Stimulated activated naive CD4-positive, alpha-beta T cell treated with Interleukin-2 at 50 U/mL for 16 hours (primary cell): ENCODE data around the gene CAMK2B.

Experiments
- DNase-seq: peaks from one replicate; lab custom pipeline; 2025; lab: John Stamatoyannopoulos, UW

Gene CAMK2B

GRCh38 chr7:44228571-44229350 lies 96.6 kb downstream of the CAMK2B start:
- no peak for DNase-seq

DNA sequence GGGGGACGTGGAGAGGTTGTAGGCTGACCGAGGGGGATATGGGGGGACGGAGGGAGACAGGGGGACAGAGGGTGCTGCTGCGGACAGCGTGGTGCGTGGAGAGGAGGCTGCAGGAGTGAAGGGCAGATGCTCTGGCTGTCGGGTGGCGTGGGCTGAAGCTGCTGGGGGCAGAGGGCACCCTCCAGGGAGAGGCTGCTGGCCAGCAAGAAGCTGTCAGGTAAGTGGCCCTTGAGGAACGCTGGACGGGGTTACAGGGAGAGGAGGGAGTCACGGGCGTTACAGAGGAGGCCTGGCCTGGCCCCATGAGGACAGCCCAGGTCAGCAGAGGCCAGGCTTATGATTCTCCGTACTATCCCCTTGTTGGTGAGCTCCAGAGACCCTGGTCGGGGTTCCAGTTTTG lies 97.5 kb downstream of the CAMK2B start:
- DNase-seq: no peak

DNA sequence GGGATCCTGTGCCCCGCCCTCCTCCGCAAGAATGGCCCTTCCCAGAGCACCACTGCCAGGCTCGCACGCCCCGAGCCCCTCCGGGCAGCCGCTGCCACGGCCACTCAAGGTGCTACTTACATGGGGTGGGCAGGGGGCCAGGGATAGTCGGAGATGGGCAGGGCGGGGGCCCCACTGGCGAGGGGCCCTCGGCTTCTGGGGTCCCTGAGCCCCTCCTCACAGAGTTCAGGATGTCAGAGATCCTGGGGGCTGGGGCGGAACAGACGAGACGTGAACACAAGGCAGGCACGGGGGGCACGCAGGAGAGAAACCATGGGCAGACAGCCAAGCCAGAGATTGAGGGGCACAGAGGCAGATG lies 99.0 kb downstream of the CAMK2B start:
- no peak for DNase-seq

GRCh38 chr7:44225566-44226395 lies 99.6 kb downstream of the CAMK2B start:
- DNase-seq: no peak

GRCh38 chr7:44224974-44225565 lies 100.3 kb downstream of the CAMK2B start:
- DNase-seq: no peak

DNA sequence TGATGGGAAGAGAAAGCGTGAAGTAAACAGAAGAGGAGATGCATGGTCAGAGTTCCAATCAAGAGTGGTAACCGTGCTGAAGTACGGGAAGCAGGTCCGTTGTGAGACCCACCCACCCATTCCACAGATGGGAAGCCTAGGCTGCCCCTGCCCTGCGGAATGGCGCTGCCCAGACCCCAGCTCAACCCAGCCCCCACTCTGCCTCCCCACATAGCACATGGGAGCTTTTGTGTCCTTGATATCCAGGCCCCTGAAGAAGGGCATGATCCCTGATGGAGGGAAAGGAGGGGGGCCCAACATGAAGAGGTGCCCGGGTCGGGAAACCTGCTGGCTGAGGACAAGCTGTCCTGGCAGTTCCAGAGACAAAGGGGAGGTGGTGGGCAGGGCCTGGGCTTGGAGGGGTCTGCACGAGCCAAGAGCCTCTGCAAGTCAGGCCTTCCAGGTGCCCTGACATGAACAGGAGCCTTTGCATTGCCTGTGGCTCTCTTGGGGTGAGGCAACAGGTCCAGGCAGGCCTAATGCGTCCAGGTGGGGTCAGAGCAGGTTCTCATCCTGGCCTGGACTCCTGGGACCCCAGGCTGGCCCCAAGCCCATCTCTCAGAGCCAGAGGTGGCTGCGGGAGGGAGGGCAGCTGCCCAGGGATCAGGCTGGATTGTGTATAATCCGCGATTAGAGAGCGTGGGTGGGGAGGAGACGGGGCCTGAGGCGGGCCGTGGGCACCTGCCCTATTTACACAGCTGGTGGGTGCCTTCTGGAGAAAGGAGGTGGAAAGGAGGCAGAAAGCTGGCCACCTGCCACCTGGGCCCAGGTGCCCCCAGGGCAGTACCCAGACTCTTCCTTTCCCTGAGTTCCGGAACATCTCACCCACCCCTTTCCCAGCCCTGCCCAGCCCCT lies 101.1 kb downstream of the CAMK2B start:
- no peak for DNase-seq

DNA sequence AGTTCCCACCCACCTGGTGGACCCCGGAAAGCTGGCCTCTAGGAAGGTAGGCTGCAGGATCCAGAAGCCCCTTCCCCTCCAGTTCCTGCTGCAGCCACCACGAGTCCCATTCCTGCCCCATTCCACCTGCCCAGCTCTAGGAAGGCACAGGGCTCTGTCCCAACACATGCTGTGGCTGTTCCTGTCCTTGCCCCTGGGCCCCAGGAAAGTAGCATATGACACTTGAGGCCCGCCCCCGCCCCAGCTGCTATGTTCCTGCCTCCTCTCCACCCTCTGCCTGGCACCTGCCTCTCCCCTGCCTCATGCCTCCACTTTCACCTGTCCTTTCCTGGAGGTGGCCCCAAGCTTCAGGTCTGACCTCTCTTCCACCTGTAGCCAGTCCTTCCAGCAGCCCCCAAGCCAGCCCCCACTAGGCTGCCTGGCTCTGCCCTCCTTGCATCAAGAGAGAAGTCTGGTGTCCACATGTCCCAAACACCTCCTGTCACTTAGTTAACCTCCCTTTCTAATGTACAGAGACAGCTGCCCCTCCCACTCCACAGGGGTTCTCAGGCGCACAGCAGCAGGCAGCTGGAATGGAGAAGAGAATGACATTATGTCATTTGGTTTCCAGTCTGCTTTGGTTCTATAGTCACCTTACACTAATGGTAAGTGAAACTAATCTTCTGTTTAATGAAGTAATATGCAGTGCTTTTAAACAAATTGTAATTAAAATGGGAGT lies 101.9 kb downstream of the CAMK2B start:
- no peak for DNase-seq

DNA sequence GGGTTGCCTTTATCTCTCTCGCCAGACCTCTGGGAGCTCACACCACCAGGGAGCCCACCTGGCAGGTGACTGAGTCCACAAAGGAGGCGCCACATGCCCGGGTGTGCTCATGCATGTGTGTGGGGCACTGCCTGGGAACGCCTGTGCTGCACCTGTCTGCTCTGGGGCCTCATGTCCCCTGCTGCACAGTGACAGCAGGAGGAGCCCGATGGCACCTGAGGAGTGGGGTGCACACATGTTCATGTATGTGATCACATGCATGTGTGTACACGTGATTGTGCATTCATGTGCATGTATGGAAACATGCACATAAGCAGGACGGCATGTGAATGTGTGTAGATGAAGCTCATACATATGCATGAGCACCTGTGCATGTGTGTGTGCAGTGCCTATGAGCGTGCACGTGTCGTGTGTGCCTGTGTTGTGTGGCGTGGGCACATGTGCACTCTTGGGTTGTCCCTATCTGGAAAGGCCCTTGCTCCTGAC lies 102.6 kb downstream of the CAMK2B start:
- DNase-seq: no peak

DNA sequence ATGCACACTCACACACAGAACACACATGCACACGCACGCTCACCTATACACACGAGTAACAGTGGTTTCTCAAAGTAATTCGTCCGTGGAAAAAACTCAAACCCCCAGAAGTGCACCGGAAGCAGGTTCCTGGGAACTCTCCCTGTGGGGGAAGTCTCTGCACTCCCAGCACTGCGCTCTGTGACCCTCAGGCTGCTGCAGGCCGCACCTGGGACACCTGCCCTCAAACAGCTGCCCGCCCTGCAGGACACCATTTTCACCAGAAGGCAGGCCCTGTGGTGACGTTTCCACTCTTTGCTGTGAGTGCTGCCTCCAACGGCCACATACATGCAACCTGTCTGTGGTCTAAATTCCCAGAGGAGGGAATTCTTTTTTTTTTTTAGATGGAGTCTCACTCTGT lies 103.3 kb downstream of the CAMK2B start:
- no peak for DNase-seq

GRCh38 chr7:44221231-44221791 lies 104.1 kb downstream of the CAMK2B start:
- DNase-seq: no peak

DNA sequence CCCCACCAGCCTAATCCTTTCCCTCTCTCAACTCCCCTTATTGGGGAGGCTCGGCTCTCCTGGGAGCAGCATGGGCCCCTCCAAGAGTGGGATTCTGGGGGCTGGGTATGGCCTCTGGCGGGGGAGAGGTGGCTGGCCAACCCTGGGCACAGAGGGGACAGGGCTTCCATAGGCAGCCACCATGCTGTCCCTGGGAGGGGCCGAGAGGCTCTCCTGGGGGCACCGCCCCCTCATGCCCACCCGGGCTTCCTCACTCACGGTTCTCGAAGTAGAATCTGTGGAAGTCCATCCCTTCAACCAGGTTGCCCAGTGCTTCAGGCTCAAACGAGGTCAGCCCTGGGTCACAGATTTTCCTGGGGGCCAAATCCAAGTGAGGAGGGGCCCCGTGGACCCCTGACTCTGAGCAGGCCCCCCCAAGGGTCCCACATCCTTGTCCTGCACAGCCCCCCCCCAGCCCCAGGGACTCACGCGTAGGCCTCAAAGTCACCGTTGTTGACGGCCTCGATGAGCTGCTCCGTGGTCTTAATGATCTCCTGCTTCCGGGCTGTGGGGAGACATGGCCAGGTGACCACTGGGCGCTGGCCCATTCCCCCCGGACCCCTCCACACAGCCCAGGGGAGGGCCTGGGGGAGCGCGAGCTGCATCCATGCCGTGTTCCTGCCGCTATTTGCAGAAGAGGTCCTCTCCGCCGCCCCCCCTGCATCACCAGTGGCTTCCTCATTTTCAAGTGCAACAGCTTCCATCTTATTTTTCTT lies 104.9 kb downstream of the CAMK2B start:
- DNase-seq: no peak

GRCh38 chr7:44220046-44220357 lies 105.4 kb downstream of the CAMK2B start:
- DNase-seq: no peak

DNA sequence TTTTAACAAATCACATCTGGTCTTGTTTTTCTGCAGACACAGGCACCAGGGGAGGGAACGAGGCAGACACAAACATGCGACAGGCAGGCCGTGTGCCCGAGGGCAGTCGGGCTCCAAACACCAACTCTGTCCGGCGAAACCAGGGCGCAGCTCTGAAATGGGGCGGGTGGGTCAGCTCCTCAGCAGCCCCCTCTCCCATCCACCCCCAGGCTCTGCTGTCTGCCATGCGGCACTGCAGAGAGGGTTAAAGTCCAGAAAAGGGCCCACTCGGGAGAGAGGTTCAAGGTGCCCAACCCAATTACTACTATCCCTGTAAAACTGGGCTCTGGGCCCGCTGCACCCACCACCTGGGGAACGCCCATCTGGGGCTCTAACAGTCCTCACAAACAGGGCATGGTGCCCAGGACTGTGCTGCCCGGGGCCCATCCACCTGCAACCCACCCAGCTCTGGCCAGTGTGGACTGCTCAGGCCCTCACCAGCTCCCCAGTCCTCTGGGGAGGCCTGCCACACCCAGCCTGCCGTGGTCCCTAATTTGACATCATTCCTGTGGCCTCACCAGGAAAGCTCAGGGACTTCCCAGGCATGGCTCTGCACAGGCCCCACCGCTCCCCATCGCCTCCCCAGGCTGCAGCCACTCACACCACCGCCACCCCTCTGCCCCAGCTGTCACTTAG lies 105.9 kb downstream of the CAMK2B start:
- no peak for DNase-seq

GRCh38 chr7:44218418-44219201 lies 106.8 kb downstream of the CAMK2B start:
- no peak for DNase-seq

DNA sequence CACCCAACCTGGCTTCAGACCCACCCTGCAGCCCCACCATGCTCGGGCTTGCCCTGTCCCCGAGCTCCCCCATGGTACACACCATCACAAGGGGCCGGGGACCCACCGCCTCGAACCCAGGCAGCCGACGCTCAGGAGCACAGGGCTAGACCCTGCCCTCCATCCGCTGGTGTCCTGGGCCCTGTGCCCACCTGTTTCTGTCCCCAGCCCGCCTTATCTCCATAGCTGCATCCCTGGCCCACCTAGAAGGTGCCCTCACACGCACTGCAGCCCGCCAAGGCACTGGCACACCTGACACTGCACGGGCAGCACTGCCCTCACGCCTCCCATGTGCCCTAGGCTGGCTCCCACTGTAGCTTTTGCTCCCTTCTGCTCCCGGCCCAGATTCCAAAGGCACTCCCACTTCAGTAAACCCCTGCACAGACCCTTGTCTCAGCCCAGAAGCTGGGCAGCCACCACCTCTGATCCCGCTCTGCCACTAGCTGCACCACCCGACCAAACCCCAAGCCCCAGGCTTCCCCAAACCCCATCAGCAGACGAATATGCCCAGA lies 107.5 kb downstream of the CAMK2B start:
- DNase-seq: no peak

- DNase-seq: no peak
Measured at GRCh38 chr7:44217223-44217714, 108.1 kb downstream of the CAMK2B start.

DNA sequence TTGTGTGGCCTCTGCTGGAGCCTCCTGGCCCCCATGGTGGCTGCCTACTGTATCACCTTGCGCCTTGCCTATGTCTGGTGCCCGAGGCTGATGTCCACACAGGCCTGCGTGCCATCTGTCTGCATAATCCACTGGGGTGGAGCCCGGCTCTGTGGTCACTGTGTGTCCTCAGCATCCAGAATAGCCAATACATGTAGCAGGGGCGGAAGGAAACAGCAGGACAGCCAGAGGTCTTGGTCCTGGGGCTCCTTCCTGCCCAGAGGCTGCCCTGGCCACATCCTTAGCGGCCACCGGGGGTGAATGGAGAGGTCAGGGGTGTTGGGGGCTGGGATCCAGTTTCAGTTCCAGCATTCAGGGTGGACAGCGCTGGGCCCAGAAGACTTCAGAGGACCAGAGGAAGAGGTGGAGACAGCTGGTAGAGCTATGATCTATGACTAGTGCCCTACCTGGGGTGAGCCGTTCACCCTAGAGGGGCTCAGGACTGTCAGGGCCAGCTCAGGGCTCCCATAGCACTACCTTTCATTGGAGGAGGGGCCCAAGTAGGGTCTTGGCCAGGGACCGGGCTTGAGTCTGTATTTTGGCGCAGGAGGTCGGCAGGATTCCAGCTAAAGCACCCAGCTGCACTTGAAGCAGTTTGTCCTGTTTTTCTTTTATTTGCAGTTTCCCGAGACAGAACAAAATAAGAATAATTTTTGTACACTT lies 108.7 kb downstream of the CAMK2B start:
- no peak for DNase-seq

- DNase-seq: no peak
Measured at GRCh38 chr7:44216019-44216418, 109.4 kb downstream of the CAMK2B start.
